HepG2 (cell line): ENCODE data around the gene PLBD2. TPM values are rescaled to one million over a fixed set of nuclear protein-coding genes. Genes with fewer than 3 reads are reported as not detected.

Source experiments
- ATAC-seq: fragments of 200-7000 bp; cut with Tn5 transposase; 3 replicates; pipeline ENCODE4 v1.9.1; 2020; ENCODE audit warnings: mild to moderate bottlenecking, moderate library complexity
- BruUV-seq: library from RNA; stranded (reverse); fragments of 400-500 nt; replicated peaks from 2 replicates; lab custom pipeline; 2021; lab: Mats Ljungman, UMichigan
- CTCF ChIA-PET: fragments of 300-600 bp; formaldehyde crosslinking; extraction: SDS; loops from one replicate; lab custom pipeline; 2021; ENCODE audit warnings: low total read pairs, inconsistent platforms, low intra/inter-chr PET ratio; lab: Yijun Ruan, JAX
- POLR2A ChIA-PET: fragments of 350-600 bp; sonication (Branson Sonifier 250); formaldehyde crosslinking; loops from one replicate; lab custom pipeline; 2020; ENCODE audit warnings: antibody characterized with exemption, inconsistent platforms; lab: Yijun Ruan, JAX
- DNase-seq: peaks from one replicate; pipeline ENCODE4 v3.0.0-alpha.2; 2015; ENCODE audit warnings: low spot score
- FAIRE-seq: peaks from 3 replicates; lab custom pipeline; 2011; peaks lifted over from hg19 to GRCh38; lab: Jason Lieb, UNC
- H2AFZ ChIP-seq: one replicate; pipeline ENCODE4 v1.6.1; 2011; ENCODE audit warnings: low read length, inconsistent platforms
- H3K27ac ChIP-seq: fragments of 300-600 bp; 3 replicates; pipeline ENCODE4 v1.8.0; 2011; ENCODE audit warnings: mixed run types, mild to moderate bottlenecking, mixed read lengths, low read length, inconsistent platforms; ENCODE audit not compliant: insufficient read depth; ENCODE audit errors: extremely low read length
- H3K27me3 ChIP-seq, 2 experiments: fragments of 200-600 bp in 1 of 2; 2 replicates in 1 of 2; 3 replicates in 1 of 2; pipeline versions ENCODE4 v1.6.0 to v1.8.0; 2011; ENCODE audit warnings: low read length in 2 of 2, mild to moderate bottlenecking in 2 of 2, moderate library complexity in 2 of 2, inconsistent platforms in 1 of 2; ENCODE audit not compliant: insufficient read depth in 2 of 2, control insufficient read depth in 1 of 2
- H3K36me3 ChIP-seq, 2 experiments: fragments of 200-600 bp in 1 of 2; replicated peaks in 1 of 2; 2 replicates in 1 of 2; 3 replicates in 1 of 2; pipeline versions ENCODE4 v1.5.1 to v1.8.0; 2011; ENCODE audit warnings: low read length in 2 of 2, inconsistent platforms in 1 of 2; ENCODE audit not compliant: insufficient read depth in 2 of 2, control insufficient read depth in 1 of 2
- H3K4me1 ChIP-seq: 2 replicates; pipeline ENCODE4 v1.5.1; 2012; ENCODE audit warnings: low read length, inconsistent platforms; ENCODE audit not compliant: insufficient read depth
- H3K4me2 ChIP-seq: 2 replicates; pipeline ENCODE4 v1.6.0; 2011; ENCODE audit warnings: low read depth, low read length, inconsistent platforms
- H3K4me3 ChIP-seq, 3 experiments: fragments of 200-600 bp in 1 of 3; sonication (generic), shearing (Covaris generic) in 1 of 3; replicated peaks in 1 of 3; 2 replicates each; pipeline ENCODE4 v1.5.1; 2011 to 2016; ENCODE audit warnings: low read length in 3 of 3, inconsistent platforms in 2 of 3, low read depth in 2 of 3, mild to moderate bottlenecking in 2 of 3, control low read depth in 1 of 3, mixed read lengths in 1 of 3; ENCODE audit not compliant: insufficient read depth in 1 of 3
- H3K79me2 ChIP-seq: one replicate; pipeline ENCODE4 v1.6.1; 2011; ENCODE audit warnings: low read length, inconsistent platforms; ENCODE audit not compliant: insufficient read depth
- H3K9ac ChIP-seq: 2 replicates; pipeline ENCODE4 v1.6.0; 2011; ENCODE audit warnings: mild to moderate bottlenecking, low read depth, low read length, inconsistent platforms; ENCODE audit not compliant: insufficient read depth
- H3K9me3 ChIP-seq: 2 replicates; pipeline ENCODE4 v1.5.1; 2012; ENCODE audit warnings: mild to moderate bottlenecking, low read length
- H4K20me1 ChIP-seq: 2 replicates; pipeline ENCODE4 v1.6.0; 2011; ENCODE audit warnings: inconsistent platforms, mild to moderate bottlenecking, low read length, moderate library complexity; ENCODE audit not compliant: insufficient read depth
- ATF7 ChIP-seq, 2 experiments: fragments of 450-650 bp in 1 of 2; sonication (generic) in 1 of 2; formaldehyde crosslinking in 1 of 2; IDR thresholded peaks; 2 replicates each; pipeline versions ENCODE4 v1.4.0 to v1.6.1; 2016 to 2020; ENCODE audit warnings: antibody characterized with exemption in 1 of 2, mild to moderate bottlenecking in 1 of 2, missing genetic modification reagents in 1 of 2
- GLI4 ChIP-seq: sonication (generic); formaldehyde crosslinking; IDR thresholded peaks from 2 replicates; pipeline ENCODE4 v1.5.1; 2020; ENCODE audit warnings: missing genetic modification reagents, mild to moderate bottlenecking, moderate library complexity, borderline replicate concordance
- PLSCR1 ChIP-seq: sonication (generic); formaldehyde crosslinking; IDR thresholded peaks from 2 replicates; pipeline ENCODE4 v1.5.0; 2020; ENCODE audit warnings: missing genetic modification reagents, mild to moderate bottlenecking, borderline replicate concordance
- RXRB ChIP-seq: IDR thresholded peaks from 2 replicates; pipeline ENCODE4 v1.6.1; 2016; ENCODE audit warnings: borderline replicate concordance, missing genetic modification reagents, missing compliant biosample characterization
- SRSF9 ChIP-seq: fragments of 200-400 bp; formaldehyde crosslinking; IDR thresholded peaks from 2 replicates; pipeline ENCODE4 v1.6.1; 2018; ENCODE audit warnings: borderline replicate concordance, mild to moderate bottlenecking, low read depth, low read length; ENCODE audit not compliant: insufficient read depth, poor library complexity, severe bottlenecking
- ZHX2 ChIP-seq, 2 experiments: sonication (generic) in 1 of 2; formaldehyde crosslinking in 1 of 2; IDR thresholded peaks; 2 replicates each; pipeline versions ENCODE4 v1.6.1 to v1.9.0; 2014 to 2022; ENCODE audit warnings: antibody characterized with exemption in 1 of 2, borderline replicate concordance in 1 of 2, inconsistent platforms in 1 of 2, low read depth in 1 of 2, missing genetic modification reagents in 1 of 2
- ZMYM2 ChIP-seq: sonication (generic); formaldehyde crosslinking; IDR thresholded peaks from 2 replicates; pipeline ENCODE4 v1.8.0; 2022; ENCODE audit warnings: mild to moderate bottlenecking, missing genetic modification reagents
- ZNF235 ChIP-seq: sonication (generic); formaldehyde crosslinking; IDR thresholded peaks from 2 replicates; pipeline ENCODE4 v1.8.1; 2023; ENCODE audit warnings: mild to moderate bottlenecking, missing genetic modification reagents, borderline replicate concordance
- ZNF276 ChIP-seq: sonication (generic); formaldehyde crosslinking; IDR thresholded peaks from 2 replicates; pipeline ENCODE4 v1.4.0; 2020; ENCODE audit warnings: mild to moderate bottlenecking, low read depth, missing genetic modification reagents
- ZNF296 ChIP-seq: sonication (generic); formaldehyde crosslinking; conservative IDR thresholded peaks from 2 replicates; pipeline ENCODE4 v1.5.0; 2020; ENCODE audit warnings: mild to moderate bottlenecking, missing genetic modification reagents
- ZNF576 ChIP-seq: sonication (generic); formaldehyde crosslinking; IDR thresholded peaks from 2 replicates; pipeline ENCODE4 v1.4.0; 2020; ENCODE audit warnings: mild to moderate bottlenecking, missing genetic modification reagents
- ZNF589 ChIP-seq: sonication (generic); formaldehyde crosslinking; conservative IDR thresholded peaks from 2 replicates; pipeline ENCODE4 v1.8.0; 2022; ENCODE audit warnings: mild to moderate bottlenecking, moderate library complexity, missing genetic modification reagents
- ZNF678 ChIP-seq: sonication (generic); formaldehyde crosslinking; IDR thresholded peaks from 2 replicates; pipeline ENCODE4 v1.4.0; 2020; ENCODE audit warnings: mild to moderate bottlenecking, missing genetic modification reagents
- WGBS: methylation state at CpG from one replicate; pipeline ENCODE4 v1.1.6; 2017; ENCODE audit warnings: low lambda C conversion rate; 5-methylcytosine and 5-hydroxymethylcytosine counted together
- in situ Hi-C: cut with HindIII; loops from 2 replicates; pipeline ENCODE4 v1.10.0; 2017; ENCODE audit warnings: low pct_unique_long_range_greater_than_20kb; ENCODE audit not compliant: extremely low pct_ligation_motif_present
- intact Hi-C: fragments of 100-400 bp; cut with micrococcal nuclease; formaldehyde crosslinking; loops from one replicate; pipeline ENCODE4 v1.10.0; 2022; ENCODE audit not compliant: unreplicated experiment
- polyA plus RNA-seq, 8 experiments: library from polyadenylated mRNA; depleted of rRNA in 3 of 8; stranded (reverse) in 7 of 8; unstranded in 1 of 8; fragments of >200 nt; fragmentation: Illumina TruSeq in 4 of 8; extraction: Trizol in 4 of 8; gene quantifications; 2 replicates each; pipeline versions ENCODE4 v1.2.1 to v1.2.3, GENCODE V29; 2011 to 2016; ENCODE audit warnings: low read depth in 4 of 8, missing spikeins in 1 of 8, mixed read lengths in 1 of 8; ENCODE audit not compliant: insufficient read depth in 1 of 8
- total RNA-seq, 5 experiments: library from RNA; depleted of rRNA; stranded (reverse); fragments of >200 nt; fragmentation: Illumina TruSeq; extraction: Trizol; gene quantifications; 2 replicates each; pipeline ENCODE4 v1.2.3, GENCODE V29; 2016; ENCODE audit warnings: low read depth in 1 of 5

The PLBD2 gene
- total and polyA plus RNA-seq, 2 of the 13 experiments (the other 11 are each of a cell fraction or from before 2014, with no cell fraction given), result 6.7 to 8.5 TPM

GRCh38 chr12:113436993-113437728 is 78.8 kb downstream of the PLBD2 start:
- POLR2A ChIA-PET, result no interaction called here
- Histone ChIP-seq H3K27me3 (peaks cover 0 to 19% of the 10 kb centered on the region in 2 experiments; a peak in 1 of 5 replicates), H3K36me3 (no peaks in the 10 kb centered on the region), H3K27ac (no peak overlapping the region), H3K4me1 (peaks cover 7% of the 10 kb centered on the region; the same call in 1 of the 2 replicates), H3K4me3 (no peak overlapping the region), H3K79me2 (no peaks in the 10 kb centered on the region), H4K20me1 (no peaks in the 10 kb centered on the region), H3K9ac (no peak overlapping the region), H3K4me2 (no peak overlapping the region), H2AFZ (no peak overlapping the region), H3K9me3 (no peaks in the 10 kb centered on the region)
- DNase-seq (no peak), FAIRE-seq (no peak), ATAC-seq (no peak)
- CTCF ChIA-PET, result no interaction called here
- intact Hi-C loops, result no loop called here
- 22% methylated on average over 6 of the region's 6 CpGs for WGBS
- in situ Hi-C loops, result loop anchor here (10.0 kb wide), 1 partner anchor 478 kb away; no protein-coding TSS in a partner anchor
- BruUV-seq, result no TSS peak
- TF ChIP-seq ZNF235 (CRISPR knock-in tag), result no peak
- no peak for TF ChIP-seq ATF7 (IDR thresholded peaks at IDR 0.05)
- no peak for TF ChIP-seq ATF7 (CRISPR knock-in tag; IDR thresholded peaks at IDR 0.05)
- TF ChIP-seq ZHX2 (IDR thresholded peaks at IDR 0.05; ENCODE audit: low read depth), result no peak
- TF ChIP-seq ZHX2 (CRISPR knock-in tag; IDR thresholded peaks at IDR 0.05; ENCODE audit: borderline replicate concordance), result no peak
- TF ChIP-seq GLI4, result no peak
- TF ChIP-seq PLSCR1 (CRISPR knock-in tag), result no peak
- no peak for TF ChIP-seq SRSF9
- no peak for TF ChIP-seq RXRB (CRISPR knock-in tag)
- no peak for TF ChIP-seq ZNF296
- no peak for TF ChIP-seq ZNF276 (CRISPR knock-in tag)
- no peak for TF ChIP-seq ZNF576 (CRISPR knock-in tag)
- no peak for TF ChIP-seq ZMYM2 (CRISPR knock-in tag)
- TF ChIP-seq ZNF589 (CRISPR knock-in tag), result no peak
- no peak for TF ChIP-seq ZNF678
